ENCODE results near the gene VSIG8. TPM values are rescaled to one million over a fixed set of nuclear protein-coding genes. Genes with fewer than 3 reads are reported as not detected.

The VSIG8 gene
- total RNA-seq, 2 experiments from 2014 or later = not detected

DNA sequence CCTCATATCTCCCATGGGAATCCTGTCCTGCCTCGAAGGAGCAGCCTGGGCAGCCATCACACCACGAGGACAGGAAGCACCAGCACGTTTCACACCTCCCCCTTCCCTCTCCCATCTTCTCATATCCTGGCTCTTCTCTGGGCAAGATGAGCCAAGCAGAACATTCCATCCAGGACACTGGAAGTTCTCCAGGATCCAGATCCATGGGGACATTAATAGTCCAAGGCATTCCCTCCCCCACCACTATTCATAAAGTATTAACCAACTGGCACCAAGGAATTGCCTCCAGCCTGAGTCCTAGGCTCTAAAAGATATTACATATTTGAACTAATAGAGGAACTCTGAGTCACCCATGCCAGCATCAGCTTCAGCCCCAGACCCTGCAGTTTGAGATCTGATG is 27.1 kb downstream of the VSIG8 start:
- ChIA-PET CTCF (no interaction called here), POLR2A (no interaction called here)
- no peak overlapping the region for H3K4me3 Mint-ChIP-seq
- H3K27ac Mint-ChIP-seq = no peak overlapping the region
- H3K4me1 Mint-ChIP-seq (ENCODE audit: low read depth) = peaks cover 19% of the 10 kb centered on the region
- DNase-seq = no peak
- intact Hi-C loops (cut with micrococcal nuclease) = no loop called here
- no peaks in the 10 kb centered on the region for H3K9me3 Mint-ChIP-seq
- H3K36me3 Mint-ChIP-seq = no peaks in the 10 kb centered on the region
- H3K27me3 Mint-ChIP-seq = no peaks in the 10 kb centered on the region

DNA sequence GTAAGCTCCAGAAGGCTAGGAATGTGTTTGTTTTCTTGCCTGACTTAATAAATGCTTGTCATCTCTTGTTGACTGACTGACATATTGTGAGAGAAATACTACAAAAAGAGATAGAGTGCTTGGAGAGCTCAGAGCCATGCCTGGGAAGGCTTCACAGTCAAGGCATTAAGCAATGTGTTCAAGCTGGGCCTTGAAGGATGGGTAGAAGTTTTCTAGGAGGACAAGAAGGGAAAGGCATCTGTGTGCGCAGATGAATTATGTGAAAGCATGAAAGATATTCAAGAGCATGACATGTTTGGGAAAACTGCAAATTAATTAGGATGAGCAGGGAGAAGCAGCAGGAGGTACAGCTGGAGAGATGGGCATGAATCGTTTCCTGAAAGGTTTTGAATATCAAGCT is 30.1 kb downstream of the VSIG8 start:
- H3K4me3 Mint-ChIP-seq = no peak overlapping the region
- H3K27me3 Mint-ChIP-seq = no peaks in the 10 kb centered on the region
- POLR2A ChIA-PET = no interaction called here
- no peak for DNase-seq
- peaks cover 20% of the 10 kb centered on the region for H3K4me1 Mint-ChIP-seq (ENCODE audit: low read depth)
- peaks cover 6% of the 10 kb centered on the region for H3K36me3 Mint-ChIP-seq
- CTCF ChIA-PET = interaction anchor here (1.2 to 1.8 kb wide), 4 partner anchors 9 to 60 kb away, joined by 3 to 7 read pairs (median 4); no protein-coding TSS in a partner anchor
- intact Hi-C loops (cut with micrococcal nuclease) = no loop called here
- no peak overlapping the region for H3K27ac Mint-ChIP-seq
- peaks cover 2% of the 10 kb centered on the region for H3K9me3 Mint-ChIP-seq

DNA sequence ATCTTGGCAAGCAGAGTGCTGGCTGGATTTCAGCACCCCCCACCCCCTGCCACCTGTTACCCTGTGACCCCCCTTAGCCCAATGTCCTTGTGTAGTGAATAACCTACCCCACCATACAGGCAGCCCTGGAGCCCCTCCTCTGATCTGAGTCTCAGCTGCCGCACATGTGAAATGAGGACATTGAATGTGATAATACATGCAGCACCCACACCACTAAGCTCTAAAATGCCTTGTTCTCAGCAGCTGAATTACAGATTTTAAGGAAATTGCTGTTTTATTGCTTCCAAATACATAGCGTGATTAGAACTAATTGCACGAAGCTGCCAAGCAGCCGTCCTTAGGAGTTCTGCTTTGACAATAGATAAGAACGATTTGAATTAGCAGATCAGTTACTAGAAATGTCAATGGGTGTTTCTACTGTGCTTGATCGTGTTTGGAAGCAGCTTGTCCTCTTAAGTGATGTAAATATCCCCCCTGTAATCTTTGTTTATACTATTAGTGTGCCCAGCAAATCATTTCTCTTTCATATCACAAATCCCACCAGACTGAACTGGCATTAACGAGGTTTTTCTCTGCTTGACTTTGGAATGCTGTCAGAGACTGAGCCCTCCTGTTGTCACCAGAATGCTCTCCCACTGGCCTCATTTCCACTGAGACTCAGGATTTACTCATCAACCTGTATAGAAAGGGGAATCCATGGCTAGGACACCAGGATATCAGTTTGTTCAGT is 30.9 kb downstream of the VSIG8 start:
- ChIA-PET CTCF (interaction anchor here (1.0 to 1.8 kb wide), 4 partner anchors 10 to 61 kb away, joined by 3 to 7 read pairs (median 4); no protein-coding TSS in a partner anchor), POLR2A (no interaction called here)
- Mint-ChIP-seq H3K36me3 (peaks cover 6% of the 10 kb centered on the region), H3K27me3 (no peaks in the 10 kb centered on the region), H3K4me1 (ENCODE audit: low read depth) (peaks cover 27% of the 10 kb centered on the region), H3K4me3 (no peak overlapping the region), H3K27ac (no peak overlapping the region), H3K9me3 (peaks cover 5% of the 10 kb centered on the region)
- intact Hi-C loops (cut with micrococcal nuclease) = no loop called here
- no peak for DNase-seq

DNA sequence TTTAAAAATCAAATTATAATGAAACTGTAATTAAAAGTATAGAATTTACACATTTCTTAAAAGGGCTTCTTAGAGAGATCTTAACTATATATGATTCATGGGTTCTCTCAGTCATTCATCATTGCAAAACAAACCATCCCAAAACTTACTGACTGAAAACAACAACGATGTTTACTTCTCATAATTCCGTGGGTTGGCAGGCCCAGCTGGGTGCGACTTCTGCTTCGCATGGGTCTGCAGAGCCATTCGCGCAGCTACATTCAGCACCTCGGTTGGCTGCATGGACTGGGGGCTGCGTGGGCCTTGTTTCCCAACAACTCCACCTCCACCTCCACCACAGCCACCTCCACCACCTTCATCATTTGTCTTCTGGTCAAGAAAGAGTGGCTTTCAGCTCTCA is 31.7 kb downstream of the VSIG8 start:
- no peak overlapping the region for H3K27ac Mint-ChIP-seq
- intact Hi-C loops (cut with micrococcal nuclease) = no loop called here
- peaks cover 36% of the 10 kb centered on the region for H3K4me1 Mint-ChIP-seq (ENCODE audit: low read depth)
- no peak for DNase-seq
- peaks cover 5% of the 10 kb centered on the region for H3K9me3 Mint-ChIP-seq
- no peaks in the 10 kb centered on the region for H3K27me3 Mint-ChIP-seq
- CTCF ChIA-PET = interaction anchor here (1.0 kb wide), 1 partner anchor 31 kb away, joined by 3 read pairs; no protein-coding TSS in a partner anchor
- peaks cover 6% of the 10 kb centered on the region for H3K36me3 Mint-ChIP-seq
- no peak overlapping the region for H3K4me3 Mint-ChIP-seq
- POLR2A ChIA-PET = no interaction called here

DNA sequence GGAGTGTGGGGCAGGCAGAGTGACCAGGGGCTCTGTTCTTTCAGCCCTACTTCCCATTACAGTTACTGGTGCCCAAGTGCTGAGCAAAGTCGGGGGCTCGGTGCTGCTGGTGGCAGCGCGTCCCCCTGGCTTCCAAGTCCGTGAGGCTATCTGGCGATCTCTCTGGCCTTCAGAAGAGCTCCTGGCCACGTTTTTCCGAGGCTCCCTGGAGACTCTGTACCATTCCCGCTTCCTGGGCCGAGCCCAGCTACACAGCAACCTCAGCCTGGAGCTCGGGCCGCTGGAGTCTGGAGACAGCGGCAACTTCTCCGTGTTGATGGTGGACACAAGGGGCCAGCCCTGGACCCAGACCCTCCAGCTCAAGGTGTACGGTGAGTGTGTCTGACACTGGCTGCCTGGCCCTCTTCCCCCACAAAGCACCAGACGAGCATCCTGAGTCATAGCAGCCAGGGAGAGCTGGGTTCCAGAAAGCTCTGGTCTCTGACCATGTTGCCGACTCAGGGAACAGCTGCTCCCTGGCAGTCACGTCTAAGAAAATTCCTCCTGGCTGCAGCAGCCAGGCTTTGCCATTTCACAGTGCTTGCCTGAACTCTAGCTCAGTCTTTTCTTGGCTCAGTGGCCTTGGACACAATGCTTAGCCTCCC is 32.5 kb downstream of the VSIG8 start:
- CTCF ChIA-PET = interaction anchor here (1.0 kb wide), 1 partner anchor 31 kb away, joined by 5 read pairs; no protein-coding TSS in a partner anchor
- H3K9me3 Mint-ChIP-seq = peaks cover 5% of the 10 kb centered on the region
- H3K36me3 Mint-ChIP-seq = peaks cover 6% of the 10 kb centered on the region
- intact Hi-C loops (cut with micrococcal nuclease) = no loop called here
- no peak overlapping the region for H3K27ac Mint-ChIP-seq
- H3K4me1 Mint-ChIP-seq (ENCODE audit: low read depth) = peaks cover 42% of the 10 kb centered on the region
- no peak overlapping the region for H3K4me3 Mint-ChIP-seq
- DNase-seq = no peak
- POLR2A ChIA-PET = no interaction called here
- H3K27me3 Mint-ChIP-seq = no peaks in the 10 kb centered on the region

DNA sequence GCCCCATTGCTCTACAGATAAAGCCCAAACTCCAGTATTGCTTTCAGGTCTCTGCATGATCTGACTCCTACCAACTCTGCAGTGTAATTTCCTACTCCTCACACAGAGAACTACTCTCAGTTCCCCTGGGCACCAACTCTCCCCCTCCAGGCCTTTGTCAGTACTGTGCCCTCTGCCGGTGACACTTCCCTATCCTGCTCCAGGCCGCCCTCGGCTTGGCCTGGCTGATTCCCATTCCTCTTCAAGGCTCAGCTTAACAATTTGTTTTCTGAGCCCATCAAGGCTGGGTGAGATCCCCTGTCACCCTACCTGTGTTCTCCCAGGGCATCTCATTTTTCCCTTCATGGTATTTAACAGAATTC is 33.2 kb downstream of the VSIG8 start:
- ChIA-PET POLR2A (no interaction called here), CTCF (interaction anchor here (1.0 kb wide), 1 partner anchor 30 kb away, joined by 5 read pairs; no protein-coding TSS in a partner anchor)
- intact Hi-C loops (cut with micrococcal nuclease) = no loop called here
- Mint-ChIP-seq H3K36me3 (peaks cover 6% of the 10 kb centered on the region), H3K27me3 (no peaks in the 10 kb centered on the region), H3K27ac (no peak overlapping the region), H3K4me3 (no peak overlapping the region), H3K9me3 (peaks cover 5% of the 10 kb centered on the region), H3K4me1 (ENCODE audit: low read depth) (peaks cover 42% of the 10 kb centered on the region)
- no peak for DNase-seq

DNA sequence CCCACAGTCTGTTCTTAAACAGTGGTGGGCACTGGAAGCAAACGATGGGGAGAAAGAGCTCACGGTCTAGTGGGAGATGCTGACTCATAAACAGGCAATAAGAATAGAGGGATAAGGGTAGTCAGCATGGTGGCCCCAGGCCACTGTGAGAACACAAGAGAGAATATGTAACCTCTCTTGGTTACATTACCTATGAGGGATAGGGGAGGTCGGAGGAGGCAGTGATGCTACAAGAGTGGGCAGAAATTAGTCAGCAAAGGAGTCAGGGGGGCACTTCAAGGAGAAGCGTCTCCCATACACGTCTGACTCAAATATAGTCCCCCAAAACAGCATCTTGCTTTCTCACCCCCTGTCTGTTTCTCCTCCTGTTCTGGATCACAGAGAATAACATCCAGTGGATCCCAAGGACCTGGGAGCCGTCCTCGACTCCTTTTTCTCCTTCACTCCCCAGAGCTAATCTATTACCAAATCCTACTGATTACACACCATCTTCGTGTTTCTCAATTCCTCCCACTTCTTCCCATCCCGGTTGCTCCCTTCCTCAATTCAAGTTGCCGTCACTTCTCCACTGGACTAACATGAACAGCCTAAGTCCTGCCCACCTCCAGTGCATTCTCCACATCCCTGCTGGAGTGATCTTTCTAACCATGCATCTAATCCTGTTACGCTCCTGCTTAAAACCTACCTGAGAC is 33.7 kb downstream of the VSIG8 start:
- peaks cover 6% of the 10 kb centered on the region for H3K36me3 Mint-ChIP-seq
- DNase-seq = no peak
- H3K4me1 Mint-ChIP-seq (ENCODE audit: low read depth) = peaks cover 42% of the 10 kb centered on the region
- peaks cover 5% of the 10 kb centered on the region for H3K9me3 Mint-ChIP-seq
- ChIA-PET CTCF (no interaction called here), POLR2A (no interaction called here)
- H3K4me3 Mint-ChIP-seq = no peak overlapping the region
- intact Hi-C loops (cut with micrococcal nuclease) = no loop called here
- H3K27ac Mint-ChIP-seq = no peak overlapping the region
- no peaks in the 10 kb centered on the region for H3K27me3 Mint-ChIP-seq

DNA sequence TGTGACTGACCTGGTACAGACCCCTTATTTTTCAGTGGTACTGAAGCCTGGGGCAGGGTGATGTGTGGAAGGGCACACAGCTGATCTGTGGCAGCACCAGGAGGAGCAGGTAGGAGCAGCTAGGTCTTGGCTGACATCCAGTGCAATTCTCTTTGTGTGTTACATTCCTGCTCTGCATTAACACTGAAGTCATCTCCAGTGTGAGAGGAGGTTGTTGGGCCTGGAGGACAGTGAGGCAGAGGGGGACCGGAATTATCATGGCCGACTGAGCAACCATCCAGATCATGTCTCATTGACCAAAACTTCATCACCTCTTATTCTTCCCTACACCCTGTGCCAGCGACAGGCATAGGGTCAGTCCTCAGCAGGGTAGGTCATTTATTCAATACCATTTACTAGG is 34.3 kb downstream of the VSIG8 start:
- CTCF ChIA-PET = no interaction called here

DNA sequence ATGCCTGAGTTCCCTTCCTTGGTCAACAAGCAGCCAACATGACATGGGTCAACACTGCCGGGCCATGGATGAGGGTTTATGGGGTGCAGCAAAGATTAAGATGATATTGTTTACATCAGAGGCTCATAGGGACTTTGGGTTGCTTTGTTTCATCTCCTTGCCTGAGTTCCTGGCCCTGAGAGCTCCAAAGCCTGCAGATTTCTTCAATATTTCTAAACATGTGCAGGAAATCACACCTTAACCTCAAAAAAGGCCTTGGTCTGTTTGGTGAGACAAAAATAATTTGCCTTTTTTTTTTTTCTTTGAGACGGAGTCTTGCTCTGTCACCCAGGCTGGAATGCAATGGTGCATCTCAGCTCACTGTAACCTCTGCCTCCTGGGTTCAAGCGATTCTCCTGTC is 34.9 kb downstream of the VSIG8 start:
- H3K9me3 Mint-ChIP-seq = peaks cover 5% of the 10 kb centered on the region
- CTCF ChIA-PET = no interaction called here
- H3K36me3 Mint-ChIP-seq = peaks cover 6% of the 10 kb centered on the region
- no peak overlapping the region for H3K4me3 Mint-ChIP-seq
- no peak overlapping the region for H3K27ac Mint-ChIP-seq
- POLR2A ChIA-PET = interaction anchor here (0.6 kb wide), 1 partner anchor 45 kb away, joined by 3 read pairs; no protein-coding TSS in a partner anchor
- H3K27me3 Mint-ChIP-seq = no peaks in the 10 kb centered on the region
- intact Hi-C loops (cut with micrococcal nuclease) = loop anchor here (2.0 kb wide), 1 partner anchor 27 kb away; no protein-coding TSS in a partner anchor
- H3K4me1 Mint-ChIP-seq (ENCODE audit: low read depth) = peaks cover 42% of the 10 kb centered on the region
- DNase-seq = no peak

More for the DNA sequence above, 34.3 kb downstream of the VSIG8 start:
- H3K27me3 Mint-ChIP-seq = no peaks in the 10 kb centered on the region
- peaks cover 6% of the 10 kb centered on the region for H3K36me3 Mint-ChIP-seq
- H3K4me1 Mint-ChIP-seq (ENCODE audit: low read depth) = peaks cover 42% of the 10 kb centered on the region
- intact Hi-C loops (cut with micrococcal nuclease) = no loop called here
- POLR2A ChIA-PET = interaction anchor here (0.6 kb wide), 1 partner anchor 46 kb away, joined by 3 read pairs; no protein-coding TSS in a partner anchor
- H3K4me3 Mint-ChIP-seq = no peak overlapping the region
- H3K27ac Mint-ChIP-seq = no peak overlapping the region
- DNase-seq = no peak
- peaks cover 5% of the 10 kb centered on the region for H3K9me3 Mint-ChIP-seq

DNA sequence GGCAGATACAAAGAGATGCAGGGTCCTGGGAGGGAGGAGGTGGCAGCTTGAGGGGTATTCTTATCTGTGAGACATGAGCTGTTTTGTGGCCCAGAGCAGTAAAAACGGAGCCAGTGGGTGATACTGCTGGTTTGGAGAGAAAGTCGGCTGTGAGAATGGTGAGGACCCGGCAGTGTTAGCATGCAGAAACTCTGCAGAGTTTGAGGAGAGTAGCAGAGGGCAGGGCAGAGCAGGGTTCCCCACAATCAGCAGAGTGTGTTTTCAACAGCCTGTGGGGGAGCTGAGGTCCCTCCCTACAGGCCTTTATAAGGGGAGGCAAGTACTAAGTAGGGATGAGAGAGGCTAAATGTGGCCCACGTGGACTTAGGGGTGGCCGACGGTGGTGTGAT is 35.4 kb downstream of the VSIG8 start:
- Mint-ChIP-seq H3K4me3 (no peak overlapping the region), H3K27me3 (no peaks in the 10 kb centered on the region), H3K4me1 (ENCODE audit: low read depth) (peaks cover 42% of the 10 kb centered on the region), H3K27ac (peak overlapping the region; percentile 13), H3K36me3 (peaks cover 6% of the 10 kb centered on the region), H3K9me3 (peaks cover 5% of the 10 kb centered on the region)
- intact Hi-C loops (cut with micrococcal nuclease) = loop anchor here (2.0 kb wide), 1 partner anchor 28 kb away; no protein-coding TSS in a partner anchor
- ChIA-PET POLR2A (no interaction called here), CTCF (interaction anchor here (1.1 kb wide), 1 partner anchor 66 kb away, joined by 3 read pairs; no protein-coding TSS in a partner anchor)
- DNase-seq = no peak

DNA sequence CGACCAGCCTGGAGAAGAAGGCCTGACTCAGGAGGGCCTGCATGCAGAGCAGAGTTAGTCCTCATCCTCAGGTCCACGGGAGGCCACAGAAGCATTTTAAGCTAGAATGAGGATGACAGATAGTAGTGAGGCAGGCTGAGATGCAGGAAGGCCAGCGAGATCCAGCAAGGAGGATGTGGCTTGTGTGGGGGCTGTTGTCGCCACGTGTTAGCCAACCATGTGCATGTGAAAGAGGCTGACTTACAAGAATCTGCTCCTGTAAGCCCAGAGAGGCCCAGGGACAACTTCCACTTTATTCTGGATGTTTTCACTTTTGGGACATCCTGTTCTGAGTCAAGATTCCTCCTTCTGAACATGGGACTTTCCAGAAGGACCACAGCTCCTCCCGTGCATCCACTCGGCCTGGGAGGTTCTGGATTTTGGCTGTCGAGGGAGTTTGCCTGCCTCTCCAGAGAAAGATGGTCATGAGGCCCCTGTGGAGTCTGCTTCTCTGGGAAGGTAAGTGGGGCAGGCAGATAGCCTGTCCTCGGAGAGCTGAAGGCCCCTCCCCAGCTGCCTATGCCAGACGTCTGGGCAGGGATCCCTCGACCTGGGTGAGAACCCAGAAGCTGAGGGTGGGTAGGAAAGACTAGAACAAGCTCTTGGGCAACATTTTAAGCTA is 35.9 kb downstream of the VSIG8 start, which contains the start of gene SLAMF8:
Gene SLAMF8 (plus strand): TSS at position 433 of the 661 bp plus-strand sequence. CDS start 26 bp downstream, at position 459.
- Mint-ChIP-seq H3K27ac (peak within 1 kb of the TSS; percentile 13), H3K36me3 (peaks cover 6% of the 10 kb centered on the region), H3K27me3 (no peaks in the 10 kb centered on the region), H3K4me3 (no peak within 1 kb of the TSS), H3K4me1 (ENCODE audit: low read depth) (peaks cover 42% of the 10 kb centered on the region), H3K9me3 (peaks cover 5% of the 10 kb centered on the region)
- CTCF ChIA-PET = interaction anchor here (1.1 kb wide), 1 partner anchor 66 kb away, joined by 3 read pairs; no protein-coding TSS in a partner anchor
- intact Hi-C loops (cut with micrococcal nuclease) = loop anchor here (2.0 kb wide), 1 partner anchor 28 kb away; no protein-coding TSS in a partner anchor
- POLR2A ChIA-PET = no interaction called here
- peak; percentile 83 for DNase-seq

Data from activated CD4-positive, alpha-beta memory T cell treated with anti-CD3 and anti-CD28 coated beads for 36 hours (primary cell).